CD14-positive monocyte (primary cell): ENCODE data around the gene SPC25. TPM values are rescaled to one million over a fixed set of nuclear protein-coding genes. Genes with fewer than 3 reads are reported as not detected.

Experiments
- DNase-seq, 3 donors: peaks; one replicate each; pipeline ENCODE4 v3.0.0-alpha.2; 2011 to 2022
- H2AFZ ChIP-seq: 2 replicates; pipeline ENCODE4 v1.6.0; 2012; ENCODE audit warnings: mild to moderate bottlenecking, low read depth, low read length, inconsistent platforms; ENCODE audit not compliant: insufficient read depth, poor library complexity, severe bottlenecking
- H3K27ac ChIP-seq, 2 donors: 1 replicate in 1 of 2; 2 replicates in 1 of 2; pipeline ENCODE4 v1.5.1; 2012 to 2013; ENCODE audit warnings: low read length in 2 of 2, control low read depth in 1 of 2, inconsistent platforms in 1 of 2, low read depth in 1 of 2, mild to moderate bottlenecking in 1 of 2
- H3K27me3 ChIP-seq, 2 donors: one replicate each; pipeline versions ENCODE4 v1.6.0 to v1.6.1; 2011 to 2013; ENCODE audit warnings: low read length in 2 of 2; ENCODE audit not compliant: control insufficient read depth in 2 of 2, insufficient read depth in 2 of 2
- H3K36me3 ChIP-seq, 2 donors: replicated peaks in 1 of 2; 1 replicate in 1 of 2; 2 replicates in 1 of 2; pipeline versions ENCODE4 v1.5.1 to v1.6.1; 2012 to 2013; ENCODE audit warnings: low read length in 2 of 2, control low read depth in 1 of 2, inconsistent platforms in 1 of 2, mild to moderate bottlenecking in 1 of 2; ENCODE audit not compliant: insufficient read depth in 2 of 2, control insufficient read depth in 1 of 2
- H3K4me1 ChIP-seq, 2 donors: 1 replicate in 1 of 2; 2 replicates in 1 of 2; pipeline versions ENCODE4 v1.5.1 to v1.6.1; 2012 to 2013; ENCODE audit warnings: low read length in 2 of 2, control low read depth in 1 of 2, inconsistent platforms in 1 of 2, mild to moderate bottlenecking in 1 of 2, moderate library complexity in 1 of 2; ENCODE audit not compliant: insufficient read depth in 2 of 2, control insufficient read depth in 1 of 2
- H3K4me2 ChIP-seq: replicated peaks from 2 replicates; pipeline ENCODE3; 2012; ENCODE audit warnings: low read length, moderate library complexity, mild to moderate bottlenecking; ENCODE audit not compliant: poor library complexity, severe bottlenecking; ENCODE audit errors: extremely low read depth
- H3K4me3 ChIP-seq, 3 experiments: fragments of 200-600 bp in 1 of 3; sonication (generic) in 1 of 3; replicated peaks in 1 of 3; 1 replicate in 2 of 3; 2 replicates in 1 of 3; pipeline ENCODE4 v1.5.1; 2011 to 2013; ENCODE audit warnings: low read length in 3 of 3, mild to moderate bottlenecking in 3 of 3, control low read depth in 2 of 3, low read depth in 2 of 3, inconsistent platforms in 1 of 3, moderate library complexity in 1 of 3
- H3K79me2 ChIP-seq: 2 replicates; pipeline ENCODE4 v1.6.0; 2012; ENCODE audit warnings: mild to moderate bottlenecking, control low read depth, inconsistent platforms, low read length, moderate library complexity; ENCODE audit not compliant: insufficient read depth
- H3K9ac ChIP-seq: 2 replicates; pipeline ENCODE4 v1.6.0; 2017; ENCODE audit warnings: low read length, mild to moderate bottlenecking; ENCODE audit not compliant: insufficient read depth, poor library complexity, severe bottlenecking
- H3K9me3 ChIP-seq, 2 donors: replicated peaks in 1 of 2; 1 replicate in 1 of 2; 2 replicates in 1 of 2; pipeline versions ENCODE4 v1.5.1 to v1.6.1; 2012 to 2013; ENCODE audit warnings: low read length in 2 of 2, control low read depth in 1 of 2; ENCODE audit not compliant: control insufficient read depth in 1 of 2, insufficient read depth in 1 of 2
- H4K20me1 ChIP-seq: 2 replicates; pipeline ENCODE4 v1.6.0; 2012; ENCODE audit warnings: mild to moderate bottlenecking, low read length, control low read depth, moderate library complexity; ENCODE audit not compliant: insufficient read depth
- H3K27ac Mint-ChIP-seq, 7 donors: one replicate each; pipeline ENCODE4 v1.8.0; 2020; ENCODE audit warnings: mild to moderate bottlenecking in 7 of 7, mixed read lengths in 7 of 7, moderate library complexity in 6 of 7, inconsistent platforms in 2 of 7
- H3K27me3 Mint-ChIP-seq, 3 donors: one replicate each; pipeline ENCODE4 v1.8.0; 2021 to 2022; ENCODE audit warnings: low read depth in 3 of 3, mild to moderate bottlenecking in 3 of 3, mixed read lengths in 3 of 3, moderate library complexity in 3 of 3, inconsistent platforms in 1 of 3
- H3K36me3 Mint-ChIP-seq, 2 donors: one replicate each; pipeline ENCODE4 v1.8.0; 2020; ENCODE audit warnings: mixed read lengths in 2 of 2, inconsistent platforms in 1 of 2, mild to moderate bottlenecking in 1 of 2
- H3K4me1 Mint-ChIP-seq: one replicate; pipeline ENCODE4 v1.8.0; 2020; ENCODE audit warnings: mild to moderate bottlenecking, mixed read lengths
- H3K4me3 Mint-ChIP-seq, 2 donors: one replicate each; pipeline ENCODE4 v1.8.0; 2020; ENCODE audit warnings: mild to moderate bottlenecking in 2 of 2, mixed read lengths in 2 of 2, moderate library complexity in 1 of 2
- H3K9me3 Mint-ChIP-seq, 7 donors: one replicate each; pipeline ENCODE4 v1.8.0; 2020 to 2022; ENCODE audit warnings: mixed read lengths in 7 of 7, mild to moderate bottlenecking in 6 of 7, moderate library complexity in 6 of 7, inconsistent platforms in 2 of 7
- CTCF ChIP-seq: fragments of 200-600 bp; IDR thresholded peaks from one replicate; pipeline ENCODE4 v1.8.0; 2022; ENCODE audit warnings: antibody characterized with exemption, mild to moderate bottlenecking
- WGBS: methylation state at CpG from one replicate; pipeline ENCODE4 v1.1.5; 2013; ENCODE audit warnings: missing lambda C conversion rate; ENCODE audit not compliant: insufficient coverage; 5-methylcytosine and 5-hydroxymethylcytosine counted together
- intact Hi-C, 2 donors: fragments of 100-400 bp; cut with micrococcal nuclease; formaldehyde crosslinking; loops; one replicate each; pipeline versions ENCODE4 v1.15.0 to v1.15.1; 2023
- polyA plus RNA-seq, 3 donors: library from polyadenylated mRNA; depleted of rRNA in 1 of 3; unstranded in 2 of 3; stranded (reverse) in 1 of 3; fragments of 300-500 nt in 2 of 3; fragments of >200 nt in 1 of 3; fragmentation: Illumina TruSeq in 2 of 3; gene quantifications; 1 replicate in 2 of 3; 2 replicates in 1 of 3; pipeline ENCODE4 v1.2.3, GENCODE V29; 2012 to 2021

Gene SPC25
- polyA plus RNA-seq, 3 donors, result not detected

GRCh38 chr2:168928113-168928831, 38.0 kb upstream of the SPC25 start:
- H3K36me3 Mint-ChIP-seq, result no peaks in the 10 kb centered on the region
- Histone ChIP-seq H4K20me1 (no peaks in the 10 kb centered on the region), H3K4me1 (no peaks in the 10 kb centered on the region), H3K36me3 (no peaks in the 10 kb centered on the region), H2AFZ (no peak overlapping the region), H3K4me3 (no peak overlapping the region), H3K27ac (no peak overlapping the region), H3K9ac (no peak overlapping the region), H3K9me3 (no peaks in the 10 kb centered on the region), H3K79me2 (no peaks in the 10 kb centered on the region), H3K27me3 (peaks cover 0 to 2% of the 10 kb centered on the region in 2 donors), H3K4me2 (no peak overlapping the region)
- no peak for DNase-seq
- H3K4me1 Mint-ChIP-seq, result no peaks in the 10 kb centered on the region
- no peak overlapping the region for H3K27ac Mint-ChIP-seq
- H3K4me3 Mint-ChIP-seq, result no peak overlapping the region
- 100% methylated on average over 2 of the region's 3 CpGs for WGBS
- intact Hi-C loops, result no loop called here
- H3K9me3 Mint-ChIP-seq, result peaks cover 0 to 3% (median 0%) of the 10 kb centered on the region in 7 donors
- H3K27me3 Mint-ChIP-seq, result peaks cover 0 to 1% (median 0%) of the 10 kb centered on the region in 3 donors
- TF ChIP-seq CTCF, result no peak

DNA sequence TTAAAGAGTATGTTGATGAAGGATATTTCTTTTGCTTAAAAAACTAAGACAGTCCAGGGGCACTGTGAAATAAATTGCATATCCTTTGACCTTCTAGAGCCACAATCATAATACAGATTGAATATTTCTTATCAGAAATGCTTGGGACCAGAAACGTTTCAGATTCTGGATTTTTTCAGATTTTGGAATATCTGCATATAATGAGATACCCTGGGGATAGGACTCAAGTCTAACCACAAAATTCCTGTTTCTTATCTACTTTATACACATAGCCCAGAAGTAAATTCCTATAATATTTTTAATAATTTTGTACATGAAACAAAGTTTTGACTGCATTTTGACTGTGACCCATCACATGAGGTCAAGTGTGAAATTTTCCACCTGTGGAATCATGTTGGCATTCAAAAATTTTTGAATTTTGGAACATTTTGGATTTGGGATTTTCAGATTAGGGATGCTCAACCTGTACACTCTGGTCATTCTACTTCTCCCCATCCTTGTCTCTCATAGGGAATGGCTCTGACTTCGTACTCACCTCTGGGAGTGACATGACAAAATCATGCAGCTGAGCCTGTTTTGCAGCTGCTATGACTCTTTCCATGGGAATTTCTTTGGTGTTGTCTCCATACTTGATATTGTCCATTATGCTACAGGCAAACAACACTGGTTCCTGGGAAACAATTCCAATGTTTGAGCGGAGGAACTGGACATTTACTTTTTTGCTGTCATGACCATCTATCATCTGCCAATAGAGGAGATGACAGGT, 36.6 kb upstream of the SPC25 start:
- no peak for DNase-seq
- Histone ChIP-seq H3K4me3 (no peak overlapping the region), H3K9me3 (no peaks in the 10 kb centered on the region), H3K27ac (no peak overlapping the region), H3K27me3 (peaks cover 0 to 2% of the 10 kb centered on the region in 2 donors), H3K36me3 (no peaks in the 10 kb centered on the region), H3K9ac (no peak overlapping the region), H4K20me1 (no peaks in the 10 kb centered on the region), H2AFZ (no peak overlapping the region), H3K4me1 (no peaks in the 10 kb centered on the region), H3K79me2 (no peaks in the 10 kb centered on the region), H3K4me2 (no peak overlapping the region)
- Mint-ChIP-seq H3K4me1 (no peaks in the 10 kb centered on the region), H3K4me3 (no peak overlapping the region), H3K27me3 (peaks cover 0 to 2% (median 1%) of the 10 kb centered on the region in 3 donors), H3K9me3 (no peaks in the 10 kb centered on the region), H3K36me3 (no peaks in the 10 kb centered on the region), H3K27ac (no peak overlapping the region)
- WGBS, result 100% methylated on average over 1 of the region's 3 CpGs
- intact Hi-C loops, result no loop called here
- no peak for TF ChIP-seq CTCF
